Prostate gland (tissue), 2 donors: Measurements from ENCODE around the gene FSIP1. TPM values are rescaled to one million over a fixed set of nuclear protein-coding genes. Genes with fewer than 3 reads are reported as not detected.

ENCODE experiments used
- DNase-seq: peaks from one replicate; pipeline ENCODE4 v3.0.0-alpha.2; 2019; ENCODE audit warnings: low spot score
- H3K27ac ChIP-seq, 2 donors: fragments of 200-600 bp; sonication (generic); 2 replicates each; pipeline ENCODE4 v1.5.1; 2017 to 2019
- H3K27me3 ChIP-seq: fragments of 200-600 bp; sonication (generic); replicated peaks from 2 replicates; pipeline ENCODE4 v1.5.1; 2019; ENCODE audit not compliant: insufficient read depth
- H3K36me3 ChIP-seq, 2 donors: fragments of 200-600 bp; sonication (generic); 1 replicate in 1 of 2; 2 replicates in 1 of 2; pipeline versions ENCODE4 v1.5.1 to v1.8.1; 2017 to 2019
- H3K4me1 ChIP-seq: fragments of 200-600 bp; sonication (generic); replicated peaks from 2 replicates; pipeline ENCODE4 v1.5.1; 2019
- H3K4me3 ChIP-seq, 2 donors: fragments of 200-600 bp; sonication (generic); 2 replicates each; pipeline ENCODE4 v1.5.1; 2017 to 2019
- H3K9me3 ChIP-seq: fragments of 200-600 bp; sonication (generic); 2 replicates; pipeline ENCODE4 v1.5.1; 2017
- POLR2A ChIP-seq: fragments of 450-650 bp; IDR thresholded peaks from one replicate; pipeline ENCODE4 v1.6.1; 2016; ENCODE audit warnings: antibody characterized with exemption, mild to moderate bottlenecking
- POLR2AphosphoS5 ChIP-seq: sonication (generic); formaldehyde crosslinking; IDR thresholded peaks from one replicate; pipeline ENCODE4 v1.6.1; 2017; ENCODE audit warnings: antibody characterized with exemption
- WGBS: methylation state at CpG from one replicate; pipeline ENCODE4 v1.1.5; 2018; 5-methylcytosine and 5-hydroxymethylcytosine counted together
- intact Hi-C: fragments of 100-400 bp; cut with DNase I; formaldehyde crosslinking; loops from one replicate; pipeline ENCODE4 v1.14.2; 2022
- total RNA-seq, 2 donors: library from RNA; depleted of rRNA; stranded (reverse); fragments of >200 nt; gene quantifications; one replicate each; pipeline ENCODE4 v1.1.0, GENCODE V29; 2016
- TF ChIP-seq, protein P1 (sequence below), 4 experiments: fragments of 200-600 bp in 2 of 4; fragments of 450-650 bp in 2 of 4; sonication (generic) in 2 of 4; IDR thresholded peaks; 1 replicate in 3 of 4; 2 replicates in 1 of 4; pipeline ENCODE4 v1.5.1; 2016 to 2019; ENCODE audit warnings: antibody characterized with exemption in 4 of 4, mild to moderate bottlenecking in 2 of 4, moderate library complexity in 2 of 4

The FSIP1 gene
- total RNA-seq, 2 donors from 2014 or later = 1.6 to 2.3 TPM

GRCh38 chr15:39701988-39702387, 80.7 kb downstream of the FSIP1 start:
- no peak overlapping the region for H3K4me3 ChIP-seq
- no peaks in the 10 kb centered on the region for H3K36me3 ChIP-seq
- no peaks in the 10 kb centered on the region for H3K27me3 ChIP-seq
- no peaks in the 10 kb centered on the region for H3K9me3 ChIP-seq
- no peak overlapping the region for H3K27ac ChIP-seq
- WGBS = 96% methylated on average over 3 of the region's 3 CpGs
- TF ChIP-seq POLR2A = no peak
- TF ChIP-seq, protein P1, sequence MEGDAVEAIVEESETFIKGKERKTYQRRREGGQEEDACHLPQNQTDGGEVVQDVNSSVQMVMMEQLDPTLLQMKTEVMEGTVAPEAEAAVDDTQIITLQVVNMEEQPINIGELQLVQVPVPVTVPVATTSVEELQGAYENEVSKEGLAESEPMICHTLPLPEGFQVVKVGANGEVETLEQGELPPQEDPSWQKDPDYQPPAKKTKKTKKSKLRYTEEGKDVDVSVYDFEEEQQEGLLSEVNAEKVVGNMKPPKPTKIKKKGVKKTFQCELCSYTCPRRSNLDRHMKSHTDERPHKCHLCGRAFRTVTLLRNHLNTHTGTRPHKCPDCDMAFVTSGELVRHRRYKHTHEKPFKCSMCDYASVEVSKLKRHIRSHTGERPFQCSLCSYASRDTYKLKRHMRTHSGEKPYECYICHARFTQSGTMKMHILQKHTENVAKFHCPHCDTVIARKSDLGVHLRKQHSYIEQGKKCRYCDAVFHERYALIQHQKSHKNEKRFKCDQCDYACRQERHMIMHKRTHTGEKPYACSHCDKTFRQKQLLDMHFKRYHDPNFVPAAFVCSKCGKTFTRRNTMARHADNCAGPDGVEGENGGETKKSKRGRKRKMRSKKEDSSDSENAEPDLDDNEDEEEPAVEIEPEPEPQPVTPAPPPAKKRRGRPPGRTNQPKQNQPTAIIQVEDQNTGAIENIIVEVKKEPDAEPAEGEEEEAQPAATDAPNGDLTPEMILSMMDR (IDR thresholded peaks at IDR 0.05) = no peak
- TF ChIP-seq POLR2AphosphoS5 = no peak
- no peaks in the 10 kb centered on the region for H3K4me1 ChIP-seq
- DNase-seq = no peak
- intact Hi-C loops = no loop called here

DNA sequence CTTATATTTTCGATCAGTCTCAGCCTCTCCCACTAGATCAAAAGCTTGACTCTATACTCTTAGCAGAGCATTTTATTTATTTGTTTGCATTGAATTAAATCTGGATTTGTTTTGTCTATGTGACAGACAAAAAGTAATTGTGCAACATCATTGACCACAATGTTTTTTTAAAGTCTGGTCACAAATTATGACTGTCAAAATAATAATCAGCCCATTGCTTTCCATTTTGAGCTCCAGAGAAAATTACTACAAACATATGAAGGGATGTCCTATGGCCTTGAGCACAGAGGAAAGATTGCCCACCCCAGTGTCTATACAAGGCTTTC, 82.3 kb downstream of the FSIP1 start:
- WGBS = 90% methylated on average over 1 of the region's 1 CpG
- intact Hi-C loops = no loop called here
- Histone ChIP-seq H3K4me3 (no peak overlapping the region), H3K27ac (no peak overlapping the region), H3K4me1 (no peaks in the 10 kb centered on the region), H3K27me3 (no peaks in the 10 kb centered on the region), H3K36me3 (no peaks in the 10 kb centered on the region), H3K9me3 (no peaks in the 10 kb centered on the region)
- no peak for DNase-seq
- TF ChIP-seq POLR2AphosphoS5 = no peak
- TF ChIP-seq, protein P1 (IDR thresholded peaks at IDR 0.05) = no peak
- TF ChIP-seq POLR2A = no peak

DNA sequence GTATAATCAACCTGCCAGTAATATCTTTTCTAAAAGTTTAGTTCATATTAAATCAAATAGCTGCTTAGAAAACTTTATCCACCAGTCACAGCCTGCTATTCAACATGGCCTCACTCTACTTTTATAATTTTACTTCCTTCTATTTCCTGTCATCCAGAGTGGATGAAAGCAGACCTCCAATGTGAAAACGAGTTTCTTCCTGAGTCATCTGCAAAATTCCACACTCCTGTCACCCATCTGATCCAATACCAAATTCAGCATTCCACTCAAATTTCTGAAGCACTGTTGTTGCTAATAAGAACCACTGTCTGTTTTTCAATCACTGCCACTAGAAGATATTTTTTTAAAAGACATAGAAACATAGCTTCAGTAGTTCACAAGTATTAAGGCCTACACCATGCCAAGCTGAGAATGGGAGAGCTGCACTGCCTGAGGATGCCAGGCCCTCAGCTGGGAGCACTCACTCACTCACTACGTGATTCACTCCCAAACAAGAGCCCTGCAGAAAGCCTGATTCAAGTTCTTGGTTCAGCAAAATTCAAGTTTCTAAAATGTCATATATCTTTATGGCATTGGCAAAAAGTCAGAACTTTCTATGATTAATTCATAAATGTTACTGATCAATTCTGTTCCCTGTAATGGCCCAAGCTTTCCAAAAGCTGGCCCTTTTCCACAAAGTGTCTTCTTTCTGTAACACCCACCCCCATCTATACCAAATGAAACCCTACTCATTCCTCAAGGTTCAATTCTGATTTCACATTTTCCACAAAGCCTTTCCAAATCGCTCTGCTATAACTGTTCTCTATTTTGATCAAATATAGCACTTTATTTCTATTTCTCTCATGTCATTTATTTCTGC, 82.9 kb downstream of the FSIP1 start:
- no peaks in the 10 kb centered on the region for H3K36me3 ChIP-seq
- no peaks in the 10 kb centered on the region for H3K4me1 ChIP-seq
- intact Hi-C loops = no loop called here
- H3K4me3 ChIP-seq = no peak overlapping the region
- H3K9me3 ChIP-seq = no peaks in the 10 kb centered on the region
- WGBS = 83% methylated on average over 3 of the region's 3 CpGs
- DNase-seq = no peak
- H3K27ac ChIP-seq = no peak overlapping the region
- no peak for TF ChIP-seq POLR2AphosphoS5
- TF ChIP-seq POLR2A = no peak
- TF ChIP-seq, protein P1 (IDR thresholded peaks at IDR 0.05) = no peak
- no peaks in the 10 kb centered on the region for H3K27me3 ChIP-seq

- intact Hi-C loops = no loop called here
- Histone ChIP-seq H3K27ac (no peak overlapping the region), H3K4me1 (no peaks in the 10 kb centered on the region), H3K27me3 (no peaks in the 10 kb centered on the region), H3K36me3 (no peaks in the 10 kb centered on the region), H3K4me3 (no peak overlapping the region), H3K9me3 (no peaks in the 10 kb centered on the region)
- TF ChIP-seq POLR2A = no peak
- TF ChIP-seq, protein P1 (IDR thresholded peaks at IDR 0.05) = no peak
- no peak for TF ChIP-seq POLR2AphosphoS5
- DNase-seq = no peak
- WGBS = 91% methylated on average over 11 of the region's 11 CpGs
Measured at GRCh38 chr15:39698444-39699390, 83.9 kb downstream of the FSIP1 start.
